Left lung (tissue), 10 donors: ENCODE measurements around the gene CBY1. TPM values are rescaled to one million over a fixed set of nuclear protein-coding genes. Genes with fewer than 3 reads are reported as not detected.

Experiments used
- ATAC-seq: fragments of 200-7000 bp; cut with Tn5 transposase; one replicate; pipeline ENCODE4 v1.9.1; 2020; ENCODE audit warnings: moderate library complexity
- DNase-seq, 4 donors: peaks; one replicate each; pipeline ENCODE4 v3.0.0-alpha.2; 2013 to 2020
- H3K27ac ChIP-seq, 2 donors: fragments of 200-600 bp; sonication (generic) in 1 of 2; one replicate each; pipeline versions ENCODE4 v1.5.0 to v1.8.0; 2020 to 2021
- H3K27me3 ChIP-seq, 2 donors: fragments of 200-600 bp; sonication (generic) in 1 of 2; one replicate each; pipeline versions ENCODE4 v1.5.0 to v1.8.0; 2020 to 2021
- H3K36me3 ChIP-seq, 2 donors: fragments of 200-600 bp; sonication (generic) in 1 of 2; one replicate each; pipeline versions ENCODE4 v1.5.0 to v1.8.0; 2020 to 2021
- H3K4me1 ChIP-seq, 2 donors: fragments of 200-600 bp; one replicate each; pipeline ENCODE4 v1.8.0; 2021
- H3K4me3 ChIP-seq, 2 donors: fragments of 200-600 bp; sonication (generic) in 1 of 2; one replicate each; pipeline versions ENCODE4 v1.5.0 to v1.8.0; 2020 to 2021; ENCODE audit warnings: mild to moderate bottlenecking in 1 of 2
- H3K9me3 ChIP-seq, 2 donors: fragments of 200-600 bp; sonication (generic) in 1 of 2; one replicate each; pipeline versions ENCODE4 v1.5.0 to v1.8.0; 2020 to 2021
- CTCF ChIP-seq, 2 donors: fragments of 200-600 bp; sonication (generic) in 1 of 2; IDR thresholded peaks; one replicate each; pipeline versions ENCODE4 v1.5.0 to v1.8.0; 2021; ENCODE audit warnings: antibody characterized with exemption in 2 of 2
- intact Hi-C, 2 donors: fragments of 100-400 bp; cut with DNase I; formaldehyde crosslinking; loops; one replicate each; pipeline versions ENCODE4 v1.11.2 to v1.14.2; 2022
- polyA plus RNA-seq, 6 donors: library from polyadenylated mRNA; unstranded; fragments of 120-200 nt; gene quantifications; one replicate each; pipeline ENCODE4 v1.2.1, GENCODE V29; 2013; ENCODE audit not compliant: insufficient read length in 6 of 6
- total RNA-seq, 2 donors: library from RNA; stranded (reverse); fragmentation: NEBNext Ultra II Directional; extraction: Animal tissue kit (Norgen Biotek cat#: 25700); gene quantifications; one replicate each; pipeline ENCODE4 v1.2.1, GENCODE V29; 2021
- donor health status: DM: no; HTN: yes; CAD: no.
- donor health status: DM: no; HTN: no; CAD: no.

Gene CBY1
- total and polyA plus RNA-seq, 8 donors, result 24.4 to 56.6 (median 52.0) TPM

- ATAC-seq (no peak), DNase-seq (no peak)
- no peaks in the 10 kb centered on the region for H3K9me3 ChIP-seq
- TF ChIP-seq CTCF (IDR thresholded peaks at IDR 0.05), result no peak
- intact Hi-C loops, result no loop called here
- H3K4me3 ChIP-seq, result no peak overlapping the region
- H3K4me1 ChIP-seq, result peaks cover 9 to 31% of the 10 kb centered on the region in 2 donors
- H3K36me3 ChIP-seq, result peaks cover 0 to 84% of the 10 kb centered on the region in 2 donors
- H3K27me3 ChIP-seq, result no peaks in the 10 kb centered on the region
- peak overlapping the region; percentile 44 to 60 for H3K27ac ChIP-seq
Measured at GRCh38 chr22:38719196-38719595, 62.8 kb downstream of the CBY1 start.

- peaks cover 9 to 20% of the 10 kb centered on the region in 2 donors for H3K4me1 ChIP-seq
- no peak overlapping the region for H3K4me3 ChIP-seq
- H3K36me3 ChIP-seq, result peaks cover 0 to 93% of the 10 kb centered on the region in 2 donors
- H3K27ac ChIP-seq, result no peak overlapping the region
- TF ChIP-seq CTCF (IDR thresholded peaks at IDR 0.05), result no peak
- no peak for DNase-seq
- ATAC-seq, result no peak
- no peaks in the 10 kb centered on the region for H3K9me3 ChIP-seq
- intact Hi-C loops, result no loop called here
- no peaks in the 10 kb centered on the region for H3K27me3 ChIP-seq
Measured at GRCh38 chr22:38720350-38720749, 63.9 kb downstream of the CBY1 start.

- ATAC-seq (no peak), DNase-seq (no peak)
- Histone ChIP-seq H3K4me3 (no peak overlapping the region), H3K27me3 (no peaks in the 10 kb centered on the region), H3K27ac (no peak overlapping the region), H3K4me1 (peaks cover 9 to 17% of the 10 kb centered on the region in 2 donors), H3K36me3 (peaks cover 0 to 95% of the 10 kb centered on the region in 2 donors), H3K9me3 (no peaks in the 10 kb centered on the region)
- TF ChIP-seq CTCF (IDR thresholded peaks at IDR 0.05), result no peak
- intact Hi-C loops, result no loop called here
Measured at GRCh38 chr22:38721551-38721950, 65.1 kb downstream of the CBY1 start.

Other genes with a start within 250 kb of the CBY1 start
- gene KCNJ4, start 201.4 kb upstream of the CBY1 start, total RNA-seq, result not detected
- gene KCNJ4, start 201.4 kb upstream of the CBY1 start, polyA plus RNA-seq, result under 1 TPM in 2 of 6 donors, not detected in 4; 0.07 TPM
- gene KDELR3, start 188.5 kb upstream of the CBY1 start, total RNA-seq, result 10 to 100 TPM; 25.9 to 53.8 TPM
- gene KDELR3, start 188.5 kb upstream of the CBY1 start, polyA plus RNA-seq, result 1 to 10 TPM; 5.5 to 8.5 (median 7.5) TPM
- 100 to 1,000 TPM; 384 to 410 TPM for gene DDX17, start 150.3 kb upstream of the CBY1 start, total RNA-seq
- gene DDX17, start 150.3 kb upstream of the CBY1 start, polyA plus RNA-seq, result 100 to 1,000 TPM; 751 to 895 (median 809) TPM
- gene DMC1, start 86.5 kb upstream of the CBY1 start, total RNA-seq, result 1 to 10 TPM; 1.6 to 2.1 TPM
- gene DMC1, start 86.5 kb upstream of the CBY1 start, polyA plus RNA-seq, result 1 to 10 TPM; 2.7 to 5.8 (median 4.3) TPM
- 1 to 10 TPM; 1.5 to 3.1 TPM for gene FAM227A, start 246 bp upstream of the CBY1 start, total RNA-seq
- gene FAM227A, start 246 bp upstream of the CBY1 start, polyA plus RNA-seq, result 1 to 10 TPM; 3.7 to 8.8 (median 6.2) TPM
- gene TOMM22, start 25.3 kb downstream of the CBY1 start, total RNA-seq, result 10 to 100 TPM; 54.3 to 67.0 TPM
- 10 to 100 TPM; 72.5 to 91.3 (median 84.0) TPM for gene TOMM22, start 25.3 kb downstream of the CBY1 start, polyA plus RNA-seq
- 10 to 100 TPM; 55.6 to 57.3 TPM for gene JOSD1, start 44.3 kb downstream of the CBY1 start, total RNA-seq
- gene JOSD1, start 44.3 kb downstream of the CBY1 start, polyA plus RNA-seq, result 10 to 100 TPM; 46.2 to 55.4 (median 49.9) TPM
- gene GTPBP1, start 49.3 kb downstream of the CBY1 start, total RNA-seq, result 10 to 100 TPM; 45.7 to 51.0 TPM
- gene GTPBP1, start 49.3 kb downstream of the CBY1 start, polyA plus RNA-seq, result 10 to 100 TPM; 42.3 to 48.9 (median 46.3) TPM
- gene SUN2, start 99.4 kb downstream of the CBY1 start, total RNA-seq, result 100 to 1,000 TPM in 1 of 2 donors, 10 to 100 TPM in 1; 99.3 to 174 TPM
- gene SUN2, start 99.4 kb downstream of the CBY1 start, polyA plus RNA-seq, result 10 to 100 TPM; 58.1 to 74.5 (median 66.8) TPM
- 10 to 100 TPM; 16.3 to 21.5 TPM for gene DNAL4, start 137.5 kb downstream of the CBY1 start, total RNA-seq
- 10 to 100 TPM; 32.7 to 36.4 (median 34.9) TPM for gene DNAL4, start 137.5 kb downstream of the CBY1 start, polyA plus RNA-seq
- gene NPTXR, start 187.4 kb downstream of the CBY1 start, total RNA-seq, result 1 to 10 TPM; 4.5 to 5.3 TPM
- 10 to 100 TPM in 3 of 6 donors, 1 to 10 TPM in 3; 7.0 to 13.3 (median 10.0) TPM for gene NPTXR, start 187.4 kb downstream of the CBY1 start, polyA plus RNA-seq
- 10 to 100 TPM; 63.0 to 80.0 TPM for gene CBX6, start 215.6 kb downstream of the CBY1 start, total RNA-seq
- gene CBX6, start 215.6 kb downstream of the CBY1 start, polyA plus RNA-seq, result 10 to 100 TPM; 22.0 to 46.3 (median 40.6) TPM